SJCRH30 (cell line): Measurements from ENCODE around the gene CPTP. TPM values are rescaled to one million over a fixed set of nuclear protein-coding genes. Genes with fewer than 3 reads are reported as not detected.

Source experiments
- DNase-seq, 2 experiments: peaks; one replicate each; pipeline ENCODE4 v3.0.0-alpha.2; 2015 to 2020
- H3K27ac ChIP-seq: fragments of 250-450 bp; sonication (Bioruptor Pico); 2 replicates; pipeline ENCODE4 v1.5.1; 2020; ENCODE audit warnings: mild to moderate bottlenecking, moderate library complexity
- H3K27me3 ChIP-seq: fragments of 250-450 bp; sonication (Bioruptor Pico); 2 replicates; pipeline ENCODE4 v1.5.1; 2020; ENCODE audit warnings: mild to moderate bottlenecking, moderate library complexity
- H3K36me3 ChIP-seq: fragments of 250-450 bp; sonication (Bioruptor Pico); 2 replicates; pipeline ENCODE4 v1.5.1; 2020; ENCODE audit warnings: mild to moderate bottlenecking, moderate library complexity
- H3K4me1 ChIP-seq: fragments of 250-450 bp; sonication (Bioruptor Pico); 2 replicates; pipeline ENCODE4 v1.5.1; 2020; ENCODE audit warnings: mild to moderate bottlenecking, moderate library complexity
- H3K4me3 ChIP-seq: fragments of 250-450 bp; sonication (Bioruptor Pico); 2 replicates; pipeline ENCODE4 v1.5.1; 2020; ENCODE audit warnings: mild to moderate bottlenecking, moderate library complexity
- H3K9me3 ChIP-seq: fragments of 250-450 bp; sonication (Bioruptor Pico); replicated peaks from 2 replicates; pipeline ENCODE4 v1.5.1; 2020; ENCODE audit warnings: mild to moderate bottlenecking, moderate library complexity
- total RNA-seq: library from RNA; depleted of rRNA; stranded (reverse); fragments of >200 nt; shearing (Covaris generic); gene quantifications from 2 replicates; pipeline ENCODE4 v1.2.3, GENCODE V29; 2014; rRNA removed

The CPTP gene
- total RNA-seq, 1 experiment from 2014 or later: 22.1 TPM

DNA sequence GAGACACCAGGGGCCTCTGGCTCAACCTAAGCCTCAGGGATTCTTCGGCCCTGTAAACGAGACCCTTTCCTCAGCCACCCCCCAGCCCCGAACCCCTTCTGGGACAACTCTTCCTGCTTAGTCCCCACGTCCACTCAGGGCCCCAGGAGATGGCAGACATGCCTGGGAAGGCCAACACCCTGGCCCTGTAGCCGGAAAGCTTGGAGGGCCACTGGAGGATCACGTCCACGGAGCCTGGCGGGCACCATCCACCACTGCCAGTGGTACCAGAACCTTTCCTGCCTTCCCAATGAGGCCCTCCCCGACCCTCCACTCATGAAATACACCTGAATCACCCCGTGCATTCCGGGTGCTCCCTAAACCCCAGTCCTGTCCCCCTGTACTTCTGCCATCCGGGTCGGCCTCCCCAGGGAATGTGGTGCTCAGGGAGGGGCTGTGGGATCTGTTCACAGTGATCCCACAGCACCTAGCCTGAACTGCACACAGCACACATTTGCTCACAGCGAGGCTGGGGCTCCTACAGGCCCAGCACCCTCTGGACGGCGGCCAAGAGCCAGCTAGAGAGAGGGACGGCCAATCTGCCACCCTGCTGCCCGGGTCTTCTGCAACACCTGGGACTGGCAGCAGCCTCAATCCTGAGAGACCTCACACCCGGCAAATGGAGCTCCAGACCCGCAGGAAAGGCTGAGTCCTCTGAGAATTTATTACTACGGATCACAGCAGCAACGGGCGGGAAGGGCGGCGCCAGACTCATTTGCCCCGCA is 48.6 kb downstream of the CPTP start:
- H3K4me1 ChIP-seq: peaks cover 22% of the 10 kb centered on the region
- DNase-seq: no peak
- H3K4me3 ChIP-seq: no peak overlapping the region; the same call in 1 of the 2 replicates
- no peaks in the 10 kb centered on the region for H3K27me3 ChIP-seq
- H3K9me3 ChIP-seq: no peaks in the 10 kb centered on the region
- peaks cover 10% of the 10 kb centered on the region for H3K36me3 ChIP-seq
- H3K27ac ChIP-seq: no peak overlapping the region

DNA sequence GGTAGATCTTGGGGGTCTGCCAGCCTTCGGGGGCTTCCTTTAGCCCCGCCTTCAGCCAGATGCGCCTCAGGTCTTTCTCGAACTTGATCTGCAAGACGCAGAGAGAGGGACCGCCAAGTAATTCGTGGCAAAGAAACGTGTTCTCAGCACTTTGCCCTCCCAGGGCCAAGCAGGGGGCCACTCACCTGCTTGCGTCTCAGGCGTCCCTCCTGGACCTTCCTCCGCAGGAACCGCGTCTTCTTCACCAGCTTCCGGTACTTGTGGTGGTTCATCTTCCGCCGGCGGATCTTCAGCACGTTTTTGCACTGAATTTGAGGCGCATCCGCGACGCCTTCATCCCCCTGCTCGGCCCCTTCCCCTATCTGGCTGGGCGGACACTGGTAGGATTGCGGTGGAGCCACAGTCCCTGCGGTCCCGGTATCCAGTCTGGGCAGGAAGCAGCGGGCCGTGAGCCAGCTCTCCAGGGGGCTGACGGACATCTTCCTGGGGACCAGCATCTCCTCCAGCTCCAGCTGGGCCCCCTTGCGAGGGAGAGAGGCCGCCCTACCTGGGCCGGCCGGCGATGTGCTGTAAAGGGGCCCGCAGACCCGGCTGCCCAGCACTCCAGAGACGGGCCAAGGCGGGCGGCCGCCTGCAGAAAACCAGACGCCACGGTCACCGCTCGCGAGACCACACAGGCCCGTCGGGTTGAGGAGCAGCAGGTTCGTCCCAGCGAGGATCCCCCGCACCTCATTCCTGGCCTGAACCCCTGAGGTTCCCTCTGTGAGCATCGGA is 49.4 kb downstream of the CPTP start:
- no peaks in the 10 kb centered on the region for H3K27me3 ChIP-seq
- H3K9me3 ChIP-seq: no peaks in the 10 kb centered on the region
- no peak for DNase-seq
- peaks cover 25% of the 10 kb centered on the region for H3K4me1 ChIP-seq
- H3K36me3 ChIP-seq: peaks cover 10% of the 10 kb centered on the region
- peak overlapping the region; percentile 97 for H3K4me3 ChIP-seq
- H3K27ac ChIP-seq: peak overlapping the region; percentile 86

DNA sequence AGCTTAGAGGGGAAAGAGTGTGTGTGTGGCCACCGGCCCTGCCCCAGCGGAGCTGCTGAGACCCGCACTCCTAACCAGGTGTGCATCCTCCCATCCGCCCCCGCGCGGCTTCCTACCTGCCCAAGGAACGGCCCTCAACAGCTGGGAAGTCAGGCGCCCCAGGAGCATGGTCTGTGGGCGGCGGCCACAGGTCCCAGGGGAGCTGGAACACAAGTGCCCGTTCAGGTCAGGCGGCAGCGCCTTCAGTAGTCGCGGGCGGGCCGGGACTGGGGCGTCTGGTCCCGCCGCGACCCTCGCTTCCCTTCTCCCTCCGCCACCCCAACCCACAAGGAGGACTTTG is 50.0 kb downstream of the CPTP start:
- DNase-seq: peak; percentile 59 to 61
- H3K27ac ChIP-seq: peak overlapping the region; percentile 86

DNA sequence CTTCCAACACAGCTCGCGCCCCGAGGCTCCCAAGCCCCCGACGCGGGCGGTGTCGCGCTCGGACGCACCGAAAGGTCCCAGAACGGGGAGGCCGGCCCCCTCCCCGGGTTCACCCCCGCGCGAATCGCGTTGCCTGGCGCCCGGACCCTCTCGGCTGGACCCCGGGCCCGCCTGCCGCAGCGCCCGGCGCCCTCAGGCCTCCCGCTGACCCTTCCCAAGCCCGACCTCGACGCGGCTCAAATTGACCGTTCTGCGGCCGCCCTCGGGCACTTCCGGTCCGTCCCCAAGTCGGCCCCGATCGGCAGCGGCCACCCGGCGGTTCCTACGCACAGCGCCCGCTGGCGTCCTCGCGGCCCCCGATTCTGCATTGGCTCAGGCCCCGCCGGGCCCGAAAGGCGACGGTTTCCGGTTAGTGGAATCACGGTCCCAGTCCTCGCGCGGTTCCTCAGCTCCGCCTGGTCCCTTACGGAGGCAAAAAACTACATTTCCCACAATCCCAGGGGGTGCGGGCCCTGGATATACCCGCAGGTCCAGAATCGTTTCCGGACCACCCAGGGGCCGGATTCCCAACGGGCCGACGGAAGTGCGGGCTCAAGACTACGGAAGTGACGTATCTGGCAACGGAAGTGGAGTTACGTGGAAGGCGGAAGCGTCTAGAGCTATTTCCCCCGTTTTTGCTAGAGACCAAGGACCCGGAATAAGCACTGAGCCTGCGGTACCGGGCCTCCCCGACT is 50.5 kb downstream of the CPTP start, which contains the start of gene AURKAIP1:
TSS of gene AURKAIP1 (minus strand) at position 279 of the 734 bp plus-strand sequence. CDS start 451 bp downstream, outside the sequence.
- H3K9me3 ChIP-seq: no peaks in the 10 kb centered on the region
- H3K27ac ChIP-seq: peak within 1 kb of the TSS; percentile 86
- H3K27me3 ChIP-seq: no peaks in the 10 kb centered on the region
- peaks cover 28% of the 10 kb centered on the region for H3K4me1 ChIP-seq
- H3K36me3 ChIP-seq: peaks cover 8% of the 10 kb centered on the region
- H3K4me3 ChIP-seq: peak within 1 kb of the TSS; percentile 97
- peak; percentile 100 for DNase-seq

More for the DNA sequence above, 50.0 kb downstream of the CPTP start:
- peaks cover 10% of the 10 kb centered on the region for H3K36me3 ChIP-seq
- H3K4me1 ChIP-seq: peaks cover 28% of the 10 kb centered on the region
- H3K27me3 ChIP-seq: no peaks in the 10 kb centered on the region
- H3K4me3 ChIP-seq: peak overlapping the region; percentile 97
- H3K9me3 ChIP-seq: no peaks in the 10 kb centered on the region

DNA sequence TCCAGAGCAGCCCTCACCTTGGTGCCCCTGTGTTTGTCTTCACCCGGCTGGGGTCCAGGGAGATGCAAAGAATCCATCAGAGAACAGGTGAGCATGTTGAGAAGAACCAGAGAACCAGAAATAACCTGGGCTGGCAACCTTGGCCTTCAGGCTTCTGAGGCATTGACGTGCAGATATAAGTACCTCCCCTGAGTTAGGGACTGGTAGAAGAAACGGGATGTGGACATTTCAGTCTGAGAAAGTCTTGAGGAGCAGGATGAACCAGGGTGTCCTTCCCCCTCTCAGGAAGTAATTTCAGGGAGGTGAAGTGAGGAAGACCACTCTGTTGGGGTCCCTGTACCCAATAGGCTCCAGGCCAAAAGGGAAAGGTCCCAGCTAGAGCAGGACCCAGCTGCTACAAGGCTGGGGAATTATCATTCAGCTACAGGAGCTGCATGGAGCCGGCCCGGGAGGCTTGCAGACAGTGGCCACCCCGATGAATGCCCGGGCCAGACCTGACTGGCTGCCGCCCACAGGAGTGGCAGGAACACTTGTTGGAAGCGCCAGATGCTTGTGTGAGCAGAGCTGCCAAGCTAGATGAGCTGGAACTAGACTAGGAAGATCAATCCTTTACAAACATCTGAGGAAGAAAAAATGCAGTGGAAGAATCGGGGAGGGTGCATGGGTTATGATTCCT is 52.1 kb downstream of the CPTP start:
- Histone ChIP-seq H3K4me3 (no peak overlapping the region), H3K36me3 (peaks cover 8% of the 10 kb centered on the region), H3K4me1 (peaks cover 17% of the 10 kb centered on the region), H3K9me3 (no peaks in the 10 kb centered on the region), H3K27ac (no peak overlapping the region), H3K27me3 (no peaks in the 10 kb centered on the region)
- DNase-seq: no peak

DNA sequence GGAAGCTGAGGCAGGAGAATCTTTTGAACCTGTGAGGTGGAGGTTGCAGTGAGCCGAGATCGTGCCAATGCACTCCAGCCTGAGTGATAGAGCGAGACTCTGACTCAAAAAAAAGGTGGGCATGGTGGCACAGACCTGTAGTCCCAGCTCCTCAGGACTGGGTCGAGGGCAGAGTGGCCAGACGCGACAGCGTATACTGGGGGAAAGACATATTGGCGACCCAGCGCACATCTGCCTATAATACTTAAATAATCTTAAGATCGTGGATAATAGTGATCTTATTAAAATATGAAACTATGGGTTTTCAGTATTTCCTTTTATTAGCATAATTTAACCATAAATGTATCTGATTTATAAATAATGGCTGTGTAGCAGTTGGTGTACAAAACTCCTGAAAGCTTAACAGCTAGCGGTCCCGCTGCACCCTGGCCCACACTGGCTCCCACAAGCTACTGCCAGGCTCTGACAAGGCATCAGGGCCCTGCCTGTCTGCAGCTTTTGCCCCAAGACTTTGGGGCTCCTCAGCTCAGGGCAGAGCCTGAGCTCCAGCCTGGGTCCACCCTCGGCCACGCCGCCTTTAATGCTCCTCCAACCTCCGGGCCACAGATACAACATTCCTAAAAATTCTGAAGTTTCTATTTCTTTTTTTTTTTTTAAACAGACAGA is 53.1 kb downstream of the CPTP start:
- H3K4me1 ChIP-seq: peaks cover 10% of the 10 kb centered on the region
- H3K4me3 ChIP-seq: no peak overlapping the region
- peaks cover 8% of the 10 kb centered on the region for H3K36me3 ChIP-seq
- no peaks in the 10 kb centered on the region for H3K9me3 ChIP-seq
- DNase-seq: no peak
- H3K27ac ChIP-seq: no peak overlapping the region
- H3K27me3 ChIP-seq: no peaks in the 10 kb centered on the region

Other genes starting within 250 kb of the CPTP start
- 19.9 and 20.8 TPM in 2 replicates for gene C1orf159, start 208.7 kb upstream of the CPTP start, total RNA-seq
- 0.42 and 0.73 TPM in 2 replicates for gene TTLL10, start 150.9 kb upstream of the CPTP start, total RNA-seq
- gene TNFRSF18, start 118.2 kb upstream of the CPTP start, total RNA-seq: 0.33 and 0.93 TPM in 2 replicates
- 2.8 and 4.7 TPM in 2 replicates for gene TNFRSF4, start 110.6 kb upstream of the CPTP start, total RNA-seq
- 86.7 and 87.1 TPM in 2 replicates for gene SDF4, start 92.8 kb upstream of the CPTP start, total RNA-seq
- gene B3GALT6, start 92.6 kb upstream of the CPTP start, total RNA-seq: 32.4 and 33.4 TPM in 2 replicates
- 0.30 TPM in 1 of 2 replicates, not detected in the other for gene C1QTNF12, start 78.1 kb upstream of the CPTP start, total RNA-seq
- 109 and 115 TPM in 2 replicates for gene UBE2J2, start 50.9 kb upstream of the CPTP start, total RNA-seq
- gene SCNN1D, start 44.4 kb upstream of the CPTP start, total RNA-seq: 1.1 and 2.2 TPM in 2 replicates
- 18.7 and 27.4 TPM in 2 replicates for gene ACAP3, start 16.9 kb upstream of the CPTP start, total RNA-seq
- gene PUSL1, start 16.2 kb upstream of the CPTP start, total RNA-seq: 23.9 and 25.3 TPM in 2 replicates
- 66.0 and 78.7 TPM in 2 replicates for gene INTS11, start 142 bp upstream of the CPTP start, total RNA-seq
- 0.15 and 0.47 TPM in 2 replicates for gene TAS1R3, start 6.5 kb downstream of the CPTP start, total RNA-seq
- gene DVL1, start 24.6 kb downstream of the CPTP start, total RNA-seq: 45.8 and 52.5 TPM in 2 replicates
- 11.3 and 13.8 TPM in 2 replicates for gene MXRA8, start 33.8 kb downstream of the CPTP start, total RNA-seq
- 177 and 208 TPM in 2 replicates for gene AURKAIP1, start 50.4 kb downstream of the CPTP start, total RNA-seq
- 124 and 196 TPM in 2 replicates for gene CCNL2, start 74.5 kb downstream of the CPTP start, total RNA-seq
- gene MRPL20, start 82.5 kb downstream of the CPTP start, total RNA-seq: 229 and 236 TPM in 2 replicates
- 6.1 and 6.2 TPM in 2 replicates for gene ANKRD65, start 96.5 kb downstream of the CPTP start, total RNA-seq
- gene VWA1, start 110.9 kb downstream of the CPTP start, total RNA-seq: 0.58 and 3.3 TPM in 2 replicates
- 0.20 TPM in 1 of 2 replicates, not detected in the other for gene ATAD3C, start 124.9 kb downstream of the CPTP start, total RNA-seq
- 53.1 and 55.5 TPM in 2 replicates for gene ATAD3B, start 147.0 kb downstream of the CPTP start, total RNA-seq
- gene ATAD3A, start 187.4 kb downstream of the CPTP start, total RNA-seq: 72.6 and 74.7 TPM in 2 replicates
- 1.5 and 1.9 TPM in 2 replicates for gene TMEM240, start 215.8 kb downstream of the CPTP start, total RNA-seq